ENCODE results near the gene NUPR1.

- TF ChIP-seq CTCF (IDR thresholded peaks at IDR 0.05; ENCODE audit: poor library complexity, severe bottlenecking) (no peak), EP300 (conservative IDR thresholded peaks at IDR 0.05; ENCODE audit: poor library complexity, severe bottlenecking) (no peak), SMC3 (conservative IDR thresholded peaks at IDR 0.05; ENCODE audit: poor library complexity) (no peak), TAF1 (IDR thresholded peaks at IDR 0.05; ENCODE audit: low read depth) (no peak), POLR2AphosphoS5 (IDR thresholded peaks at IDR 0.05) (no peak), REST (IDR thresholded peaks at IDR 0.05; ENCODE audit: borderline replicate concordance) (no peak), EZH2 (IDR thresholded peaks at IDR 0.05; ENCODE audit: borderline replicate concordance, insufficient read depth, low read length, poor library complexity, severe bottlenecking) (no peak), RAD21 (conservative IDR thresholded peaks at IDR 0.05) (no peak)
Observed at GRCh38 chr16:28492511-28492910, 46.3 kb downstream of the NUPR1 start.
